ENCODE measurements around the gene CTXN2.

CTXN2 gene

GRCh38 chr15:48145923-48146322, 45.5 kb upstream of the CTXN2 start:
- Histone ChIP-seq H3K4me1 (ENCODE audit: control insufficient read depth, low read length) (no peaks in the 10 kb centered on the region), H3K4me2 (ENCODE audit: low read length) (no peak overlapping the region), H3K79me2 (ENCODE audit: control insufficient read depth, low read length) (no peaks in the 10 kb centered on the region), H3K4me3 (ENCODE audit: low read length) (no peak overlapping the region), H3K9me2 (replicated peaks; ENCODE audit: control insufficient read depth, low read length) (no peaks in the 10 kb centered on the region), H3F3A (ENCODE audit: control insufficient read depth, insufficient read depth) (no peaks in the 10 kb centered on the region), H3K9me3 (ENCODE audit: control insufficient read depth, insufficient read depth, low read length) (no peaks in the 10 kb centered on the region), H3K36me3 (ENCODE audit: control insufficient read depth, low read length) (peaks cover 35% of the 10 kb centered on the region), H4K20me1 (ENCODE audit: control insufficient read depth, insufficient read depth, low read depth, low read length) (no peaks in the 10 kb centered on the region), H3K27me3 (ENCODE audit: control insufficient read depth, low read length) (no peaks in the 10 kb centered on the region), H3K27ac (ENCODE audit: low read depth, low read length) (no peak overlapping the region)
- TF ChIP-seq CTCF (IDR thresholded peaks at IDR 0.05; ENCODE audit: low read depth, low read length, poor library complexity, severe bottlenecking) (no peak), EZH2phosphoT487 (IDR thresholded peaks at IDR 0.05; ENCODE audit: borderline replicate concordance, low read length) (no peak)

GRCh38 chr15:48147358-48147757, 44.1 kb upstream of the CTXN2 start:
- Histone ChIP-seq H3K36me3 (ENCODE audit: control insufficient read depth, low read length) (peaks cover 39% of the 10 kb centered on the region), H4K20me1 (ENCODE audit: control insufficient read depth, insufficient read depth, low read depth, low read length) (no peaks in the 10 kb centered on the region), H3K79me2 (ENCODE audit: control insufficient read depth, low read length) (no peaks in the 10 kb centered on the region), H3K4me3 (ENCODE audit: low read length) (no peak overlapping the region), H3F3A (ENCODE audit: control insufficient read depth, insufficient read depth) (no peaks in the 10 kb centered on the region), H3K4me1 (ENCODE audit: control insufficient read depth, low read length) (no peaks in the 10 kb centered on the region), H3K9me3 (ENCODE audit: control insufficient read depth, insufficient read depth, low read length) (no peaks in the 10 kb centered on the region), H3K27me3 (ENCODE audit: control insufficient read depth, low read length) (no peaks in the 10 kb centered on the region), H3K27ac (ENCODE audit: low read depth, low read length) (no peak overlapping the region), H3K4me2 (ENCODE audit: low read length) (no peak overlapping the region), H3K9me2 (replicated peaks; ENCODE audit: control insufficient read depth, low read length) (no peaks in the 10 kb centered on the region)
- TF ChIP-seq EZH2phosphoT487 (IDR thresholded peaks at IDR 0.05; ENCODE audit: borderline replicate concordance, low read length) (no peak), CTCF (IDR thresholded peaks at IDR 0.05; ENCODE audit: low read depth, low read length, poor library complexity, severe bottlenecking) (no peak)

GRCh38 chr15:48149858-48150257, 41.6 kb upstream of the CTXN2 start:
- TF ChIP-seq EZH2phosphoT487 (IDR thresholded peaks at IDR 0.05; ENCODE audit: borderline replicate concordance, low read length), result no peak
- no peak overlapping the region for H3K4me3 ChIP-seq (ENCODE audit: low read length)
- H3K4me2 ChIP-seq (ENCODE audit: low read length), result no peak overlapping the region
- H3K27ac ChIP-seq (ENCODE audit: low read depth, low read length), result no peak overlapping the region
- no peaks in the 10 kb centered on the region for H3K4me1 ChIP-seq (ENCODE audit: control insufficient read depth, low read length)
- no peaks in the 10 kb centered on the region for H3K9me2 ChIP-seq (replicated peaks; ENCODE audit: control insufficient read depth, low read length)
- no peaks in the 10 kb centered on the region for H3K79me2 ChIP-seq (ENCODE audit: control insufficient read depth, low read length)
- H3K27me3 ChIP-seq (ENCODE audit: control insufficient read depth, low read length), result no peaks in the 10 kb centered on the region
- no peaks in the 10 kb centered on the region for H3F3A ChIP-seq (ENCODE audit: control insufficient read depth, insufficient read depth)
- H3K9me3 ChIP-seq (ENCODE audit: control insufficient read depth, insufficient read depth, low read length), result no peaks in the 10 kb centered on the region
- H4K20me1 ChIP-seq (ENCODE audit: control insufficient read depth, insufficient read depth, low read depth, low read length), result no peaks in the 10 kb centered on the region
- peaks cover 47% of the 10 kb centered on the region for H3K36me3 ChIP-seq (ENCODE audit: control insufficient read depth, low read length)

GRCh38 chr15:48153526-48153925, 37.9 kb upstream of the CTXN2 start:
- H3K27ac ChIP-seq (ENCODE audit: low read depth, low read length), result no peak overlapping the region

More at GRCh38 chr15:48153526-48153925, 37.9 kb upstream of the CTXN2 start:
- Histone ChIP-seq H3K27me3 (ENCODE audit: control insufficient read depth, low read length) (no peaks in the 10 kb centered on the region), H3K79me2 (ENCODE audit: control insufficient read depth, low read length) (no peaks in the 10 kb centered on the region), H3K4me1 (ENCODE audit: control insufficient read depth, low read length) (no peaks in the 10 kb centered on the region), H3K36me3 (ENCODE audit: control insufficient read depth, low read length) (peaks cover 48% of the 10 kb centered on the region), H3K4me3 (ENCODE audit: low read length) (no peak overlapping the region), H3K9me3 (ENCODE audit: control insufficient read depth, insufficient read depth, low read length) (no peaks in the 10 kb centered on the region), H3K4me2 (ENCODE audit: low read length) (no peak overlapping the region), H3F3A (ENCODE audit: control insufficient read depth, insufficient read depth) (no peaks in the 10 kb centered on the region), H3K9me2 (replicated peaks; ENCODE audit: control insufficient read depth, low read length) (no peaks in the 10 kb centered on the region), H4K20me1 (ENCODE audit: control insufficient read depth, insufficient read depth, low read depth, low read length) (no peaks in the 10 kb centered on the region)
- no peak for TF ChIP-seq EZH2phosphoT487 (IDR thresholded peaks at IDR 0.05; ENCODE audit: borderline replicate concordance, low read length)
- TF ChIP-seq CTCF (IDR thresholded peaks at IDR 0.05; ENCODE audit: low read depth, low read length, poor library complexity, severe bottlenecking), result no peak

Data from DOHH2 (cell line).